ENCODE measurements around the gene AP5Z1. TPM values are rescaled to one million over a fixed set of nuclear protein-coding genes. Genes with fewer than 3 reads are reported as not detected.

The AP5Z1 gene
- polyA plus RNA-seq, 1 of the 3 experiments (the other 2 are of a cell fraction): 29.5 TPM

DNA sequence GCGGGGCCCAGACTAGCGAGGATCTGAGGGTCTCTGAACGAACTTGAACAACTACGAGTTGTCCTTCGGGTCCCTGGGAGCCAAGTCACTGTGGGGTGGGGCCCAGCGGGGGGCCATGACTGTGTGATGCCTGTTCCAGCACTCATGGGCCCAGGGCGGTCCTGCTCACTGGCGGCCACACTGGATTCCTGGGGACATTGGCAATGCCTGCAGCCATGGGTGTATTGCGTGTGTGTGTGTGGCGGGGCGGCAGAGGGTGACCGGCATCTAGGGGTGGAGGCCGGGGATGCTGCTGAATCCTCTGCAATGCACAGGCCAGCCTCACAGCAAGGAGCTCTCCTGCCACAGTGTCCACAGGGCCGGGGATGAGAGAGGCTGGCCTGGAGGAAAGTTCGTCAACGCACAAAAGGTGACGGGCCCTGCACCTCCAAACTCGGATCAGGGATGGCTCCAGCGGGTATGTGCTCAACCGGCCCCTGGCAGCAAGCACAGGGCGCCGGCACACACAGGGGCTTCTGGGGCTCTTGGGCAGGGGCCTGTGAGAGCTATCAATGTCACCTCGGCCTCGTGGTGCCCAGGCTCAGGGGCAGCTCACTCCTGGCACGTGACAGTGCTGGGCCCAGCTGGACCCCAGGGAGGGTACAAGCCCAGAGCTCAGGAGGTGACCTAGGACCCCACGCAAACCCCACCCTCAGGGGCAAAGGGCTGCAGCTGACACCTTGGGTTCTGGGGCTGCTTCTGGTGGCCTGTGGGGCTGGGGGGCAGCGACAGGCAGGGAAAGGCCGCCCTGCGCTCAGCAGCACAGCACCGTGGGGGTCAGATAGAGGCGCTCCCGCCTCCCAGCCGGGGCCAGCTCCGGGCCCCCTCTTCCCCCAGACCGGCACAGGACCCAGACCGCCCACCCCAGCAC, 58.5 kb downstream of the AP5Z1 start:
- H3K36me3 ChIP-seq (replicated peaks in 1 of 2; ENCODE audit: control insufficient read depth in 1 of 2, insufficient read depth in 2 of 2, low read length in 1 of 2): no peaks in the 10 kb centered on the region
- no peaks in the 10 kb centered on the region for H3K79me2 ChIP-seq (ENCODE audit: insufficient read depth)
- POLR2A ChIA-PET: interaction anchor here (0.7 kb wide), 1 partner anchor 11 kb away, joined by 3 read pairs; no protein-coding TSS in a partner anchor
- H3K9me2 ChIP-seq: no peaks in the 10 kb centered on the region
- no peak overlapping the region for H3K4me2 ChIP-seq
- H2AFZ ChIP-seq (ENCODE audit: low read depth): no peak overlapping the region
- no peaks in the 10 kb centered on the region for H4K20me1 ChIP-seq (ENCODE audit: insufficient read depth)
- H3F3A ChIP-seq (replicated peaks; ENCODE audit: insufficient read depth): no peaks in the 10 kb centered on the region
- H3K4me1 ChIP-seq (ENCODE audit: control insufficient read depth in 1 of 2, insufficient read depth in 2 of 2, low read depth in 1 of 2, low read length in 1 of 2): peaks cover 0 to 37% of the 10 kb centered on the region in 2 experiments; a peak in 1 of 4 replicates
- H3K4me3 ChIP-seq (ENCODE audit: low read depth in 2 of 2, low read length in 1 of 2): no peak overlapping the region
- DNase-seq: no peak
- H3K9me3 ChIP-seq: no peaks in the 10 kb centered on the region
- TF ChIP-seq EP300 (IDR thresholded peaks at IDR 0.05; ENCODE audit: borderline replicate concordance in 1 of 2, low read depth in 1 of 2, low read length in 1 of 2) (no peak), GATA2 (CRISPR knock-in tag; IDR thresholded peaks at IDR 0.05) (no peak)
- 90% methylated on average over 17 of the region's 36 CpGs for WGBS (ENCODE audit: low lambda C conversion rate)
- no peak overlapping the region for H3K27ac ChIP-seq (ENCODE audit: low read depth in 2 of 2, low read length in 1 of 2)
- no peaks in the 10 kb centered on the region for H3K27me3 ChIP-seq (ENCODE audit: insufficient read depth)
- CTCF ChIA-PET: interaction anchor here (2.8 to 8.9 kb wide), 4 partner anchors 11 to 252 kb away, joined by 7 to 235 read pairs (median 154); partner anchors contain the start of gene RADIL
- H3K9ac ChIP-seq: no peak overlapping the region

DNA sequence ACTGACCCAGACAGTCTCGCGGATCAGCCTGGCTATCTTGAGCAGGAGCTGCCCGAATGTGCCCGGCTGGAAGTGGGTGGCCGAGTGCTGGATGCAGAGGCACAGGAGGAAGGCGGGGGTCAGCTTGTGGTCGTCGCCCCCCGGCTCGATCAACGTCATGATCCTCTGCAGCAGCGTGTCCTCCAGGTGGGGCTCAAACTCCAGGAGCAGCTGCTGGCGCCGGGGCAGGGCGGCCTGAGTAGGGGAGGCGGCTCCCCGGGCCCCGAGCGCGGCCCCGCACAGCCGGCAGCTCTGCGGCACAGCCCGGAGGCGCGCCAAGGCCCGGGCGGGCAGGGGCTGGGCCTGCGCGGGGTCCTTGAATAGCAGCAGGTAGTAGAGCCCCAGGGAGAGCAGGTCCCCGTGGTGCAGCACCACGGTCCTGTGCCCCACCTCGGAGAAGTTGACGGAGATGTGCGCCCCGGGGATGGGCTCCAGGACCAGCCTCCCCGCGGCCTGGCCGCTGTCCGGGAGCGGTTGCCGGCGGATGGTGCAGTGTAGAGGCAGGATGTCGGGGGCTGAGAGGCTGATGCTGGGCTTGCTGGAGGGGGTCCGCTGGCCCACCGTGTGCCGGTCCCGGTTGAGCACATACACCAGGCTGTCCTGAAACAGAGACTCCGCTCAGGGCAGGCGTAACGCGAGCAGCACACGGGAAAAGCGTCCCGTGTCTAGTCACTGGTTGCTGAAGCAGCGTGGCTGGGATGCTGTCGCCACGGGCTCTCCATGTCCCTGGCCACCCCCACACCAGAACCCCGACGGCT, 59.4 kb downstream of the AP5Z1 start:
- WGBS (ENCODE audit: low lambda C conversion rate): 95% methylated on average over 27 of the region's 60 CpGs

More for the DNA sequence above, 59.4 kb downstream of the AP5Z1 start:
- Histone ChIP-seq H3K4me1 (ENCODE audit: control insufficient read depth in 1 of 2, insufficient read depth in 2 of 2, low read depth in 1 of 2, low read length in 1 of 2) (peaks cover 0 to 37% of the 10 kb centered on the region in 2 experiments; a peak in 1 of 4 replicates), H4K20me1 (ENCODE audit: insufficient read depth) (no peaks in the 10 kb centered on the region), H3K36me3 (replicated peaks in 1 of 2; ENCODE audit: control insufficient read depth in 1 of 2, insufficient read depth in 2 of 2, low read length in 1 of 2) (no peaks in the 10 kb centered on the region), H3K27me3 (ENCODE audit: insufficient read depth) (no peaks in the 10 kb centered on the region), H3K9me2 (no peaks in the 10 kb centered on the region), H3K9me3 (no peaks in the 10 kb centered on the region), H2AFZ (ENCODE audit: low read depth) (no peak overlapping the region), H3K9ac (no peak overlapping the region), H3K4me2 (no peak overlapping the region), H3K27ac (ENCODE audit: low read depth in 2 of 2, low read length in 1 of 2) (no peak overlapping the region), H3F3A (replicated peaks; ENCODE audit: insufficient read depth) (no peaks in the 10 kb centered on the region), H3K79me2 (ENCODE audit: insufficient read depth) (no peaks in the 10 kb centered on the region), H3K4me3 (ENCODE audit: low read depth in 2 of 2, low read length in 1 of 2) (no peak overlapping the region)
- ChIA-PET POLR2A (no interaction called here), CTCF (interaction anchor here (2.0 to 8.9 kb wide), 5 partner anchors 10 to 251 kb away, joined by 7 to 235 read pairs (median 109); partner anchors contain the start of gene RADIL)
- no peak for TF ChIP-seq MXI1 (IDR thresholded peaks at IDR 0.05; ENCODE audit: low read depth, low read length)
- TF ChIP-seq SMC3 (IDR thresholded peaks at IDR 0.05; ENCODE audit: low read depth, low read length): no peak
- no peak for TF ChIP-seq RAD21 (IDR thresholded peaks at IDR 0.05; ENCODE audit: low read length)
- TF ChIP-seq, protein P1, sequence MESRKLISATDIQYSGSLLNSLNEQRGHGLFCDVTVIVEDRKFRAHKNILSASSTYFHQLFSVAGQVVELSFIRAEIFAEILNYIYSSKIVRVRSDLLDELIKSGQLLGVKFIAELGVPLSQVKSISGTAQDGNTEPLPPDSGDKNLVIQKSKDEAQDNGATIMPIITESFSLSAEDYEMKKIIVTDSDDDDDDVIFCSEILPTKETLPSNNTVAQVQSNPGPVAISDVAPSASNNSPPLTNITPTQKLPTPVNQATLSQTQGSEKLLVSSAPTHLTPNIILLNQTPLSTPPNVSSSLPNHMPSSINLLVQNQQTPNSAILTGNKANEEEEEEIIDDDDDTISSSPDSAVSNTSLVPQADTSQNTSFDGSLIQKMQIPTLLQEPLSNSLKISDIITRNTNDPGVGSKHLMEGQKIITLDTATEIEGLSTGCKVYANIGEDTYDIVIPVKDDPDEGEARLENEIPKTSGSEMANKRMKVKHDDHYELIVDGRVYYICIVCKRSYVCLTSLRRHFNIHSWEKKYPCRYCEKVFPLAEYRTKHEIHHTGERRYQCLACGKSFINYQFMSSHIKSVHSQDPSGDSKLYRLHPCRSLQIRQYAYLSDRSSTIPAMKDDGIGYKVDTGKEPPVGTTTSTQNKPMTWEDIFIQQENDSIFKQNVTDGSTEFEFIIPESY (IDR thresholded peaks at IDR 0.05; ENCODE audit: borderline replicate concordance, low read depth): no peak
- TF ChIP-seq MEF2A (IDR thresholded peaks at IDR 0.05; ENCODE audit: borderline replicate concordance, low read depth): no peak
- TF ChIP-seq TCF12 (IDR thresholded peaks at IDR 0.05): no peak
- TF ChIP-seq TAF1 (IDR thresholded peaks at IDR 0.05; ENCODE audit: borderline replicate concordance, low read depth, low read length): no peak
- TF ChIP-seq NFIC (IDR thresholded peaks at IDR 0.05; ENCODE audit: borderline replicate concordance): no peak
- TF ChIP-seq, protein P2, sequence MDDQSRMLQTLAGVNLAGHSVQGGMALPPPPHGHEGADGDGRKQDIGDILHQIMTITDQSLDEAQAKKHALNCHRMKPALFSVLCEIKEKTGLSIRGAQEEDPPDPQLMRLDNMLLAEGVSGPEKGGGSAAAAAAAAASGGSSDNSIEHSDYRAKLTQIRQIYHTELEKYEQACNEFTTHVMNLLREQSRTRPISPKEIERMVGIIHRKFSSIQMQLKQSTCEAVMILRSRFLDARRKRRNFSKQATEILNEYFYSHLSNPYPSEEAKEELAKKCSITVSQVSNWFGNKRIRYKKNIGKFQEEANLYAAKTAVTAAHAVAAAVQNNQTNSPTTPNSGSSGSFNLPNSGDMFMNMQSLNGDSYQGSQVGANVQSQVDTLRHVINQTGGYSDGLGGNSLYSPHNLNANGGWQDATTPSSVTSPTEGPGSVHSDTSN (IDR thresholded peaks at IDR 0.05): no peak
- no peak for TF ChIP-seq EP300 (IDR thresholded peaks at IDR 0.05; ENCODE audit: borderline replicate concordance in 1 of 2, low read depth in 1 of 2, low read length in 1 of 2)
- no peak for TF ChIP-seq CHD2 (IDR thresholded peaks at IDR 0.05; ENCODE audit: low read length, partially characterized antibody)
- TF ChIP-seq, protein P3, sequence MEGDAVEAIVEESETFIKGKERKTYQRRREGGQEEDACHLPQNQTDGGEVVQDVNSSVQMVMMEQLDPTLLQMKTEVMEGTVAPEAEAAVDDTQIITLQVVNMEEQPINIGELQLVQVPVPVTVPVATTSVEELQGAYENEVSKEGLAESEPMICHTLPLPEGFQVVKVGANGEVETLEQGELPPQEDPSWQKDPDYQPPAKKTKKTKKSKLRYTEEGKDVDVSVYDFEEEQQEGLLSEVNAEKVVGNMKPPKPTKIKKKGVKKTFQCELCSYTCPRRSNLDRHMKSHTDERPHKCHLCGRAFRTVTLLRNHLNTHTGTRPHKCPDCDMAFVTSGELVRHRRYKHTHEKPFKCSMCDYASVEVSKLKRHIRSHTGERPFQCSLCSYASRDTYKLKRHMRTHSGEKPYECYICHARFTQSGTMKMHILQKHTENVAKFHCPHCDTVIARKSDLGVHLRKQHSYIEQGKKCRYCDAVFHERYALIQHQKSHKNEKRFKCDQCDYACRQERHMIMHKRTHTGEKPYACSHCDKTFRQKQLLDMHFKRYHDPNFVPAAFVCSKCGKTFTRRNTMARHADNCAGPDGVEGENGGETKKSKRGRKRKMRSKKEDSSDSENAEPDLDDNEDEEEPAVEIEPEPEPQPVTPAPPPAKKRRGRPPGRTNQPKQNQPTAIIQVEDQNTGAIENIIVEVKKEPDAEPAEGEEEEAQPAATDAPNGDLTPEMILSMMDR (IDR thresholded peaks at IDR 0.05): no peak
- TF ChIP-seq EZH2phosphoT487 (IDR thresholded peaks at IDR 0.05; ENCODE audit: borderline replicate concordance, low read depth): no peak
- no peak for DNase-seq

Data from SK-N-SH (cell line).